GM12892 (cell line): ENCODE results near the gene LYZL4.

Experiments
- DNase-seq: peaks from one replicate; pipeline ENCODE4 v3.0.0; 2011; ENCODE audit not compliant: insufficient read length
- FAIRE-seq: peaks from 2 replicates; lab custom pipeline; 2011; peaks lifted over from hg19 to GRCh38; lab: Jason Lieb, UNC
- POLR2A ChIP-seq: IDR thresholded peaks from 2 replicates; pipeline ENCODE4 v1.6.1; 2011; ENCODE audit warnings: low read depth, low read length, control low read depth
- POLR2AphosphoS5 ChIP-seq: IDR thresholded peaks from 2 replicates; pipeline ENCODE4 v1.6.1; 2011; ENCODE audit warnings: low read depth, low read length, control low read depth
- TAF1 ChIP-seq: IDR thresholded peaks from 2 replicates; pipeline ENCODE4 v1.6.1; 2011; ENCODE audit warnings: low read depth, mild to moderate bottlenecking, control low read depth, low read length, borderline replicate concordance

Gene LYZL4

GRCh38 chr3:42441791-42442190 lies 31.4 kb upstream of the LYZL4 start:
- no peak for DNase-seq
- no peak for FAIRE-seq
- TF ChIP-seq POLR2AphosphoS5 (no peak), TAF1 (no peak), POLR2A (no peak)

- TF ChIP-seq POLR2AphosphoS5 = no peak
- TF ChIP-seq TAF1 = no peak
- no peak for TF ChIP-seq POLR2A
Measured at GRCh38 chr3:42440924-42441323, 30.5 kb upstream of the LYZL4 start.

GRCh38 chr3:42439261-42440115 lies 29.1 kb upstream of the LYZL4 start:
- FAIRE-seq (no peak), DNase-seq (no peak)
- TF ChIP-seq POLR2A (no peak), TAF1 (no peak), POLR2AphosphoS5 (no peak)

More at GRCh38 chr3:42440924-42441323, 30.5 kb upstream of the LYZL4 start:
- no peak for FAIRE-seq
- no peak for DNase-seq

GRCh38 chr3:42438758-42439157 lies 28.3 kb upstream of the LYZL4 start:
- DNase-seq (no peak), FAIRE-seq (no peak)
- TF ChIP-seq POLR2A (no peak), TAF1 (no peak), POLR2AphosphoS5 (no peak)

DNA sequence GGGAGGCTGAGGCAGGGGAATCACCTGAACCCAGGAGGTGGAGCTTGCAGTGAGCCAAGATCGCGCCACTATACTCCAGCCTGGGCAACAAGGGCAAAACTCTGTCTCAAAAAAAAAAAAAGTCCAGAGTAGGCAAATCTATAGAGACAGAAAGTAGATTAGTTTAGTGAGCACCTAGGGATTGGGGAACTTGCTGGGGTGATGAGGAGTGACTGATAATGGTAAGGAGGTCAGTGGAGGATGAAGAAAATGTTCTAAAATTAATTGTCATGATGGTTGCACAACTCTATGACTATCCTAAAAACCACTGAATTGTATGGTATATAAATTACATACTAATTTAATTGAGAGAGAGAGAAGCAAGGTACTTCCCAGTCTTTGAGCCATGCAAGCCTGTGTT lies 27.8 kb upstream of the LYZL4 start:
- TF ChIP-seq TAF1 (no peak), POLR2A (no peak), POLR2AphosphoS5 (no peak)
- DNase-seq (no peak), FAIRE-seq (no peak)

DNA sequence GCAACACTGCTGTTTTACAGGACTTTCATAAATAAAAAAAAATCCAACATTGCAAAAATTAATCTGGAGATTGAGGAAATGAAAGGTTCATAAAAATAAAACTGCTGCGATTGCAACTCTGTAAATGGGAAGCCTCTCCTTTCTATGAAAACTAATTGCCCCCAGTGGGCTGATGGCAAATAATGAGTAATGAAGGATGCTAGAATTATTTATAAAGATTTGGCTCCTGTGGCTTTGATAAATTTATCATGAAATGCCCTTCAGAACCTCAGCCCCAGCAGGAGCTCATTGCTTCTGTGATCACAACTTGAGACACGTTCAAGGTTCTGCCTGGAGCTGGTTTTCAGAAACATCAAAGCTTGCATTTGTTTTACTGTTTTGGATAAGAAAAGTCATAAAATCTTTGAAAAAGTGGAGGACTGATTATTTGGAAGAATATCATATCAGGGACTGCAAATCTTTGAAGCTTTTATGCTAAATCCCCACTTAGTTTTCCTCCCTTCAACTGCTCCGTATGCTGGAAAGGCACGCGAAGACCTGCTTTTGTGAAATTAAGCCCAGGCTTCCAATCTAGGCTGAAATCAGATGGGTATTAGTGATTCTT lies 24.5 kb upstream of the LYZL4 start:
- DNase-seq (no peak), FAIRE-seq (no peak)
- TF ChIP-seq POLR2A = no peak
- no peak for TF ChIP-seq POLR2AphosphoS5
- TF ChIP-seq TAF1 = no peak

DNA sequence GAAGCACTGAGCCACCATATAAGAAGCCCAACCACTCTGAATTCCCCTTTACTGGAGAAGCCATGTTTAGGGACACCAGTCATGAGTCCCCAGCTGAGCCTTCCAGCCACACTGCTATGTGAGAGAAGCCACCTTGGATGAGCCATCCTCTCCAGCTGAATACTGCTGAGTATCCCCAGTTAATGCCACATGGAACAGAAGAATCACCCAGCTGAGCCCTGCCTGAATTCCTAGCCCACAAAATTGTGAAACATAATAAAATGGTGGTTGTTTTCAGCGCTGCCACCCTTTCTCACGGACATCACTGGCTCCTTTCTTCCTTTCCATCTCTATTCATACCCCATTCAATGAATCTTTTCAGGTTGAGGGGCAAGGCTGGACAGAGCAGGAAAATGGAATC lies 22.1 kb upstream of the LYZL4 start:
- FAIRE-seq (no peak), DNase-seq (no peak)
- no peak for TF ChIP-seq POLR2AphosphoS5

- FAIRE-seq (no peak), DNase-seq (no peak)
- TF ChIP-seq TAF1 (no peak), POLR2A (no peak), POLR2AphosphoS5 (no peak)
Measured at GRCh38 chr3:42430781-42431532, 20.5 kb upstream of the LYZL4 start.

DNA sequence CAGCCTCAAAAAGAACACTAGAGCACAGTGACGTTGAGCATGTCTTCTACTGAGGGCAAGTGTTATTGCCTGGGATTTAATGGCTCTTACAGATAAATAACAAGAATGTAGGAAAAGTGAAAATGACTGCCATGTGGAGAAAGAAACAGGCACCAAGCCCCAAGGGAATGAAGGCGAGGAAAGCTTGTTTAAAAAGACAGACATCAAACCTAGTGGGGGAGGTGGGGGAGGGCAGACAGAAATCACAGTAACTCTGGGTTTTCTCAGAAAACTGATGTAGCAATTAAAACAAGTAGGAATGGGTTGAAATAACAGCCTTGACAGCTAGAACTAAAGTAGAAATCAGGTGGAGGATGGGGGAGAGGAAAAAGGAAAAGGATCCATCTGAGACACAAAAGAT lies 18.4 kb upstream of the LYZL4 start:
- TF ChIP-seq TAF1 (no peak), POLR2A (no peak), POLR2AphosphoS5 (no peak)
- FAIRE-seq = no peak
- no peak for DNase-seq

- DNase-seq (no peak), FAIRE-seq (no peak)
- TF ChIP-seq POLR2AphosphoS5 = no peak
- TF ChIP-seq POLR2A = no peak
- no peak for TF ChIP-seq TAF1
Measured at GRCh38 chr3:42425736-42426407, 15.5 kb upstream of the LYZL4 start.

DNA sequence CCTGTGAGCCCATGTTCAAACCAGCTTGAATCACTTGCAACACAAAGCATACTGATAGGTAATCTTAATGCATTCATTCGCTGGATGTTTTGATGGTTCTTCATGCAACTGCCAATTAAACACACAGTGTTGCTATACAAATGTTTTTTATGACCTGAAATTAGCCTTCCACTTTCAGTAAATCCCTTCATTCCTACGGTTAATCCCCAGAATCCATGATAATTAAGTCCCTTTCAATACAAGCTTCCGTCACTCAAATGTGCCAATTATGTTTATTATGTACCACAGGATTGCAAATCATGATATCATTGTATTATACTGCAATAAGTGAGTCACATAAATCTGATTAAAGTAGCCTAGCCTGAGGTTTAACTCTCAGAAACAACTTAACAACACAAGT lies 14.5 kb upstream of the LYZL4 start:
- DNase-seq (no peak), FAIRE-seq (no peak)
- TF ChIP-seq POLR2A (no peak), POLR2AphosphoS5 (no peak), TAF1 (no peak)
